Omental fat pad (tissue), 4 donors: ENCODE data around the gene PAX2. TPM values are rescaled to one million over a fixed set of nuclear protein-coding genes. Genes with fewer than 3 reads are reported as not detected.

Source experiments
- ATAC-seq: fragments of 150-250 bp; one replicate; pipeline ENCODE4 v1.9.1; 2016; ENCODE audit warnings: mild to moderate bottlenecking, moderate library complexity; ENCODE audit not compliant: low FRiP score
- DNase-seq: peaks from one replicate; pipeline ENCODE4 v3.0.0-alpha.2; 2019; ENCODE audit warnings: low spot score
- total RNA-seq, 4 donors: library from RNA; depleted of rRNA; stranded (reverse); fragments of >200 nt; gene quantifications; one replicate each; pipeline ENCODE4 v1.1.0, GENCODE V29; 2016
- TF ChIP-seq, protein P1 (sequence below), 3 donors: fragments of 450-650 bp; IDR thresholded peaks; one replicate each; pipeline ENCODE4 v1.5.1; 2016 to 2017; ENCODE audit warnings: antibody characterized with exemption in 3 of 3, mild to moderate bottlenecking in 3 of 3, moderate library complexity in 2 of 3

PAX2 gene
- total RNA-seq, 4 donors from 2014 or later, result not detected

- ATAC-seq (peak; percentile 43), DNase-seq (no peak)
- TF ChIP-seq, protein P1, sequence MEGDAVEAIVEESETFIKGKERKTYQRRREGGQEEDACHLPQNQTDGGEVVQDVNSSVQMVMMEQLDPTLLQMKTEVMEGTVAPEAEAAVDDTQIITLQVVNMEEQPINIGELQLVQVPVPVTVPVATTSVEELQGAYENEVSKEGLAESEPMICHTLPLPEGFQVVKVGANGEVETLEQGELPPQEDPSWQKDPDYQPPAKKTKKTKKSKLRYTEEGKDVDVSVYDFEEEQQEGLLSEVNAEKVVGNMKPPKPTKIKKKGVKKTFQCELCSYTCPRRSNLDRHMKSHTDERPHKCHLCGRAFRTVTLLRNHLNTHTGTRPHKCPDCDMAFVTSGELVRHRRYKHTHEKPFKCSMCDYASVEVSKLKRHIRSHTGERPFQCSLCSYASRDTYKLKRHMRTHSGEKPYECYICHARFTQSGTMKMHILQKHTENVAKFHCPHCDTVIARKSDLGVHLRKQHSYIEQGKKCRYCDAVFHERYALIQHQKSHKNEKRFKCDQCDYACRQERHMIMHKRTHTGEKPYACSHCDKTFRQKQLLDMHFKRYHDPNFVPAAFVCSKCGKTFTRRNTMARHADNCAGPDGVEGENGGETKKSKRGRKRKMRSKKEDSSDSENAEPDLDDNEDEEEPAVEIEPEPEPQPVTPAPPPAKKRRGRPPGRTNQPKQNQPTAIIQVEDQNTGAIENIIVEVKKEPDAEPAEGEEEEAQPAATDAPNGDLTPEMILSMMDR (IDR thresholded peaks at IDR 0.05), result no peak
Observed at GRCh38 chr10:100775386-100775785, 30.0 kb downstream of the PAX2 start.

- TF ChIP-seq, protein P1 (IDR thresholded peaks at IDR 0.05), result no peak
- DNase-seq (no peak), ATAC-seq (no peak)
Observed at GRCh38 chr10:100775871-100776270, 30.5 kb downstream of the PAX2 start.

DNA sequence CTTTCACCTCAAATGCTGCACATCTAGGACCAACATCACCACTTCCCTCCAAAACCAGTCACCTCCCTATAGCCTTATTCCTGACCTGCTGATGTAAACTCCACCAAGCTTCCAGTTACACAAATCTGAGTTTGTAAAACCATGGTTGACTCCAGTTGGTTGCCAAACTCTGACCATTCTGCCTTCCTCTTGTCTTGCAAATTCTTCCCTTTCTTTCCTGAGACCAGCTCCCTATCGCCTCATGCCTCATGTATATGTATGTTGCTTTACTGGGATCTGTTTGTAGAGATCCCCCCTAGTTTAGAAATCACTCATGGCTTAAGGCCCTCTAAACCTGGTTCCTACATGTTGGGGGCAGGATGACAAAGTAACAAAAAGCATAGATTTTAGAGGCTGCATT is 31.3 kb downstream of the PAX2 start:
- TF ChIP-seq, protein P1 (IDR thresholded peaks at IDR 0.05), result no peak
- DNase-seq (no peak), ATAC-seq (no peak)

GRCh38 chr10:100779329-100779728 is 33.9 kb downstream of the PAX2 start:
- TF ChIP-seq, protein P1 (IDR thresholded peaks at IDR 0.05), result no peak
- ATAC-seq, result no peak
- no peak for DNase-seq

DNA sequence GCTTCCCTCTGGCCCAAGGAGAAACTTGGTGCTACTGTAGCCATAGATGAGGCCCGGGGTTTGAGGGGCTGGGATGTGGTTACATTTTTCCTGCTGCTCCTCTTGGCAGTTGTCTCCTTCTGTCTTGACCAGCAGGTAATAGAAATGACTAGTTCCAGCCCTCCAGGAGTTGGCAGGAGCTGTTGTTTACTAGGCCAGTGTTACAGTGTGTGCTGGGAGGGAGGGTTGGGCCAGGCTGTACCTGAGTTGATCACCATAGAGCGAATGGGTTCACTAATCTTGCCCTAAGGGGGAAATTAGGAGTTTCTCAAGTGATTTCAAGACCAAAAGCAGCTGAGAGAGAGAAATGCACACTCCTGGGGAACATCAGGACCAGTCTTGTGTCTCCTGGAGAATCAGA is 34.9 kb downstream of the PAX2 start:
- DNase-seq, result no peak
- ATAC-seq, result no peak
- TF ChIP-seq, protein P1 (IDR thresholded peaks at IDR 0.05), result no peak

GRCh38 chr10:100781145-100781665 is 35.8 kb downstream of the PAX2 start:
- TF ChIP-seq, protein P1 (IDR thresholded peaks at IDR 0.05), result no peak
- ATAC-seq (no peak), DNase-seq (no peak)

- TF ChIP-seq, protein P1 (IDR thresholded peaks at IDR 0.05), result no peak
- DNase-seq, result no peak
- ATAC-seq, result no peak
Observed at GRCh38 chr10:100782461-100783244, 37.3 kb downstream of the PAX2 start.
